Stimulated activated CD4-positive, alpha-beta T cell treated with anti-CD3 and anti-CD28 coated beads, TNF-alpha, amount 100 ng/mL, for 48 hours (primary cell): Measurements from ENCODE around the gene TESMIN.

Experiments used
- DNase-seq, 3 donors: peaks; one replicate each; pipeline ENCODE4 v3.0.0-alpha.2; 2020; ENCODE audit warnings: low read depth in 3 of 3

Gene TESMIN

DNA sequence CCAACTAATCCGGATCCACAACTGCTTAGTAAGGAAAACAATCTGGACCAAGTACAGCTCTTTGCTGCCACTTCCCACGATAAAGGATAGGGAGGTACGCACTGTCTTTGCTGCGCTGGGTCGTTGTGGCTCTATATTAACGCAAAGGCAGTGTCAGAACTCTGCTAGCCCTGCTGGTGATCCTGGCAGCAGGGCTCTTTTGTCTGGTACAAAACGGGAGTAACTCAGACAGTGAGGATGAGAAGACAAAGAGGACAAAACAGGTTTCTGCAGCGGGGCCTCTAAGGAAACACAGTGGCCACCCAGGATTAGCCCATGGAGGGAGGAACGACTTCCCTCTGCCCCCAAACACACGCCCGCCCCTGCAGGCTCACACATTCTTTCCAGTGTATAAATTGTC lies 40.9 kb downstream of the TESMIN start:
- no peak for DNase-seq

DNA sequence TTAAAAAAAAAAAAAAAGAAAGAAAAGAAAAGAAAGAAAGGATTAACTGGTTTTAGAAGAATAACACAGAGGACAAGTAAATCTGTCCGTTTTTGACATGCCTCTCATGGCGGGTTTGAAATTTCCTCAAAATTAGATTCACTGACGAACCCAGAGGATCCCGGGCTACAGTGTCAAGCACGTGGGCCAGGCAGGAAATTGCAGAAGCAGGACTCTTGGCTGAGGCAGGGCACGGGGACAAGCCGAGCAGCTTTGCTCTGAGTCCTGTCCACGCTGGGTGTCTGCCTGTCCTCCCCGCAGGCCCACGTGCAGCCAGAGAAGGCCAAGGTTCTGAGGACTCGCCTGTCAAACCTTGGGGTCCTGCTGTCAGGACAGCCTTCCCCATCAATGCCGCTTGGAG lies 42.3 kb downstream of the TESMIN start:
- no peak for DNase-seq

DNA sequence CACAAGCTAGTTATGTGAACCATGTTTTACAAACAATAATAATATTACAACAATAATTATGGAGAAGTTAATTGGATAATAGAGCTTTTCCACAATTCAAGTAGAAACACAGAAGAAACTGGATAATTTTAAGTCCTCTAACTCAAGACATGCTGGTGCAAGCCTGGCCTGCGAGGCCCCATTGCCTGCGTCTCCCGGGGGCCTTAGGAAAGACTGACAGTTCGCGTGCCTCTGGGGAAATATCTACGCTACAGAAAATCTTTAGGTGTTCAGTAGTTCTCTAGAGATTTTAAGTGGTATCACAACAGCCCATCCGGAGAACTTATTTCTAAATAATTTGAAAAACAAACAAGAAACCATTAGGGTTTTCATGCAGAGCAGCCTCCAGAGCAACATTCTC lies 43.8 kb downstream of the TESMIN start:
- DNase-seq: no peak

DNA sequence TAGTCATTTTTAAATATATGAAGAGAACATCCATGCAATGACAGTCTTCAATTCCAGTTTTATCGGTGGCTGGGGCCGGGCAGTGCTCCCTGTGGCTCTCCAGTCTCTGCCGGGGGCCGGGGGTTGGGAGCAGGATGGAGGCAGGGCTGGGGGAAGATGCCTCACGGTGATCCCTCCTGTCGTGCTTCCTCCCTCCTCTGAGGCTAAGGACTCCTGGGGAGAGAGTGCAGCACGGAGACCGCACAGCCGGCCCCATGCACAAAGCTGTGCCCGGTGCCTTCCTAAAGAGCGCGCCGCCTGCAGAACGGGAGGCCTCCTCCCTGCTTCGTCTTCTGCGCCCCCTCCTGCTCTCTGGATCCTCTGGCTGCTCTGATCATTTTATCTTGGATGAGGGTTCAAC lies 46.4 kb downstream of the TESMIN start:
- DNase-seq: no peak

DNA sequence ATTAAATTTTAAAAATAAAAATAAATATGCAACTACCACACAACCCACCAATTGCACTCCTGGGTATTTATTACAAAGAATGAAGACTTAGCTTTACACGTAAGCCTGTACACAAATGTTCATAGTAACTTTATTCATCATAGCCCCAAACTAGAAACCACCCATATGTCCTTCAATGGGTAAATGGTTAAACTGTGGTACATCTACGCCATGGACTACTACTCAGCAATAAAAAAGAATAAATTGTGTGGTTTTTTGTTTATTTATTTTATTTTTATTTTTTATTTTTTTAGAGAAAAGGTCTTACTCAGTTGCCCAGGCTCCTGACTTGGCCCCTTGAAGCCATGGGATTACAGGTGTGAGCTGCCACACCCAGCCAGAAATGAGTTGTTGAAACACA lies 52.3 kb downstream of the TESMIN start:
- no peak for DNase-seq

DNA sequence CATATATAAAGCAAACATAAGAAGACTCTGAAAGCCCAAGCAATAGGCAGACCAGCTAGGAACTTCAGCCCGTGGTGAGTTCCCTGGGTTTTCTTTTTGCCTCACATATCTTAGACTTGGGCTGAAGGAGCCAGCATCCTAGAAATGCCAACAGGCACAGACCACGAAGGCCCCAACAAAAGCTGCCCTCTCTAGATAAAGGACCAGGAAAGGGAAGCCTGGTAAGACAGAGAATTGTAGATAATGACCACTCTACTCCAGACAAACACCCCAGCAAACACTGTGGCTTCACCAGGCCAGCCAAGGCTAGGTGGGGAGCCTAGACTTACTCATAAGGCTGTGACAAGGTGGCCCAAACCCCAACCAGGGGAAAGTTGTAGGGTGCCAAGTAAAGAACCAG lies 55.8 kb downstream of the TESMIN start:
- DNase-seq: no peak

DNA sequence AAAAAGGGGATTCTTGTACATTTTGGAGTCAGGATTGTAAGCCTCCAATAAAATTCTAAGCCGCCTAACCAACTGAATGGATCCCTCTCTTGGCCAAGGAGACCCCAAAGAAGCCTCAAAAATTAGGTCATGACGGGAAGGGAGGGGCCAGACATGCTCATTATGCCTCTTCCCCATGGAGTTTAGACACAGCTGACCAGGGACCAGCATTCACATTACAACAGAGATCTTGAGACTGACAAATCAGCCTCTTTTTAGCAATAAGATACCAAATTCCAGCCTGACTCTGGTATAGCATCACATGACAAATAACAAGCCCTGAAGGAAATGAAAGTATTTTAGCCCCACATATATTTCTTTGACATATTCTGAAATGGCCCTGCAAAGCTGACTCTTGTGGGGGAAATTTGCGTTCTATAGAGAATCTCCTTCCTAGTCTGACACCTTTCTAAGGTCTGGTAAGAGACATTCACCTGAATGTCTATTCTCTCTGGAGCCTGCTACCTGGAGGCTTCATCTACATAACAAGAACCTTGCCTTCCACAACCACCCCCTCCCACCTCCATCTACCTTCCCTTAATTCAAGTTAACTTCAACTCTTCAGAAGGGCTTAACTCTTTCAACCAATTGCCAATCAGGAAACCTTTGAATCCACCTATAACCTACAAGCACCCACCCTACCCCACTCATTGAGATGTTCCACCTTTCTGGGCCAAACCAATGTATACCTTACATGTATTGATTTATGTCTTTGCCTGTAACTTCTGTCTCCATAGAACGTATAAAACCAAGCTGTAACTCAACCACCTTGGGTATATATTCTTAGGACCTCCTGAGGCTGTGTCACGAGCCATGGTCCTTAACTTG lies 56.7 kb downstream of the TESMIN start:
- no peak for DNase-seq

DNA sequence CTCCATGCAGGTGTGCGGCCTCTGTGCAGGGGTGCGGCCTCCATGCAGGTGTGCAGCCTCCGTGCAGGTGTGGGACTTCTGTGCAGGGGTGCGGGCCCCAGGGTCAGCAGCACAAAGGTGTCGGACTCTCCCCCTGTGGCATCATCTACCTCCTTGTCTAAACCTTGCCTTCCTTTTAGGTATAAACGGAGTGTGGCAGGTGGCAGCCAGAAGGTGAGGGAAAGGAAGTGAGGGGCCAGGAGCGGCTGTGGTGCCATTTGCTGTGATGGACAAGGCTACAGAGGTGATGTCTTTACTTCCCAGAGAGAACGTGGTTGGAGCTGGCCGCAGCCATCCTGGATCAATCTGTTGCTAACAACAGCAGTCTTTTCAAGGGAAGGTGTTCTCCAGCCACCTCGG lies 57.8 kb downstream of the TESMIN start:
- DNase-seq: no peak

DNA sequence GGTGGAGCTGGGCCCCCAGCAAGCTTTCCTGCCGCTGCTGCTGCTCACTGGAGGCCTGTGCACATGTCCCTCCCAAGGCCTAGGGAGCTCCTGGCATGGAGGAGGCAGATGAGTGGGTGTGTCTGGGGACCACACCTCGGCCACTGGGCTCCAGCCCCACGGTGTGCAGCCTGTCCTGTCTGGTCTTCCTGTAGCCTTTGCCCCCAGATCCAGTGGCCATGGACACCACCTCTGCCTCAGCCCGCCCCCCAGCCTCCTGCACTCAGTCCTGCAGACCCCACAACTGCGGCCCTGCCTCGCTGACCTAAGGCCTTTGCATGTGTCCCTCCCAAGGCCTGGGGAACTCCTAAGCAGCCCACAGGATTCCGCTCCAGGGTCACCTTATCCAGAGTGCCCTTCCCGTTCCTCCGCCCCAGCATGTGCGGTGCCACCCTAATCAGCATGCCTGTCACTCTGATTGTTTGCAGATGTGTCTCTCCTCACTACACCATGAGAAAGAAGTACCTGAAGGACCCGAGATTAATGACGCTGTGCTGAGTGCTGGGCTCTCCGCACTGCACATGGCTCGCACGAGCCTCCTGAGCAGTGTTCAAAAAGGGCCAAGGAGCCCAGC lies 58.3 kb downstream of the TESMIN start:
- DNase-seq: no peak

DNA sequence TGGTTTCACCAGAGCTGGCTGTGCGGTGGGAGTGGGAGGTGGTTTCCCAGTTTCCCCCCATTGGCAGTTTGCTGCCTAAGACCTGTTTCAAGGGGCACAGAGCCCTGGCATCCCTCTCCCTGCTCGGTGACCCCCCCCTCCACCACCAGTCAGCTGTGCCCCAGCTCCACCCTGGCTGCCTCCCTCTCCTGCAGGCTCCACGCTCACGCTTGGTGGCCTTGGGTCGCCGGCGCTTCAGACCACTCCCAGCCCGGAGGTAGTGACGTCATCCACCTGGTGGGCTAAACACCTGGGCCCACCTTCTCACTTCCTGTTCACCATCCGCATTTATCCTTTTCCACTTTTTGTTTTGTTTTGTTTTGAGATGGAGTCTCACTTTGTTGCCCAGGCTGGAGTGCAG lies 59.2 kb downstream of the TESMIN start:
- DNase-seq: no peak

DNA sequence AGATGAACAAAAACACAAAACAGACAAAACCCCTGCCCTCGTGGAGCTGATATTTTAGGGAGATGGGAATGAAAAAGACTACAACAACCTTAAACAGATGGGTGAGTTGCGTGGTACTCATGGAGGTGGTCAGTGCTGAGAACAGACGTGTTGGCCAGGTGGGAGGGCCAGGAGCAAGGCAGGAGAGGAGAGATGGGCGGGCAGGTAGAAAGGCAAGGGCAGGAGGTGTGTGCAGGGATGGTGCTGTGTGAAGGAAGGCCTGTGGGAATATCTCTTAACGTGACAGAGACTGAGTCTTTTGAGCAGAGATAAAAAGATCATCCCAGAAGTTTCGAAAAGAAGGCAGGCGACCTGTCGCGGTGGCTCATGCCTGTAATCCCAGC lies 59.9 kb downstream of the TESMIN start:
- no peak for DNase-seq

DNA sequence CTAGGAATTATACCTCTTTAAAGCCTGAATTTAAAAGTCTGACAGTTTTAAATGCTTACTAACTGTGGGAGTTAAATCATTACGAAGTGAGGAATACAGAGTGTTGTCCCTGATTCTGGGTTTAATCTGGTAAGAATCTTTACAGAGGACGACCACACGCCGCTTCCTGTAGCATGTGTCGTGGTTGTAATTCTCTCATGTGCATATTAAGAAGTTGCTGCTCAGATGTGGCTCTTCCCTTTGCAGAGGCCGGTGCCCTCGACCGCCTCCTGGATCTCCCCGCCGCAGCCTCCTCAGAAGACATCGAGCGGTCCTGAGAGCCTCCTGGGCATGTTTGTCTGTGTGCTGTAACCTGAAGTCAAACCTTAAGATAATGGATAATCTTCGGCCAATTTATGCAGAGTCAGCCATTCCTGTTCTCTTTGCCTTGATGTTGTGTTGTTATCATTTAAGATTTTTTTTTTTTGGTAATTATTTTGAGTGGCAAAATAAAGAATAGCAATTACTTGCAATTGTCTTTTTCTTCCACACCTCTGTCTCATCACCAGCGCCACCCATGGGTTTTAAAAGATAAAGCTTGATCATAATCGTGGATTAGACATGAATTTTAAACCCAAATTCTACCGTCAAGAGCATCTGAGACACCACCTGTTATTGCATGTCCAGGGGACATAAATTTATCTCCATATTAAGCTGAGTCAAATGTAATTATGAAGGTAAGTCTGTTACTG lies 60.5 kb downstream of the TESMIN start:
- no peak for DNase-seq

DNA sequence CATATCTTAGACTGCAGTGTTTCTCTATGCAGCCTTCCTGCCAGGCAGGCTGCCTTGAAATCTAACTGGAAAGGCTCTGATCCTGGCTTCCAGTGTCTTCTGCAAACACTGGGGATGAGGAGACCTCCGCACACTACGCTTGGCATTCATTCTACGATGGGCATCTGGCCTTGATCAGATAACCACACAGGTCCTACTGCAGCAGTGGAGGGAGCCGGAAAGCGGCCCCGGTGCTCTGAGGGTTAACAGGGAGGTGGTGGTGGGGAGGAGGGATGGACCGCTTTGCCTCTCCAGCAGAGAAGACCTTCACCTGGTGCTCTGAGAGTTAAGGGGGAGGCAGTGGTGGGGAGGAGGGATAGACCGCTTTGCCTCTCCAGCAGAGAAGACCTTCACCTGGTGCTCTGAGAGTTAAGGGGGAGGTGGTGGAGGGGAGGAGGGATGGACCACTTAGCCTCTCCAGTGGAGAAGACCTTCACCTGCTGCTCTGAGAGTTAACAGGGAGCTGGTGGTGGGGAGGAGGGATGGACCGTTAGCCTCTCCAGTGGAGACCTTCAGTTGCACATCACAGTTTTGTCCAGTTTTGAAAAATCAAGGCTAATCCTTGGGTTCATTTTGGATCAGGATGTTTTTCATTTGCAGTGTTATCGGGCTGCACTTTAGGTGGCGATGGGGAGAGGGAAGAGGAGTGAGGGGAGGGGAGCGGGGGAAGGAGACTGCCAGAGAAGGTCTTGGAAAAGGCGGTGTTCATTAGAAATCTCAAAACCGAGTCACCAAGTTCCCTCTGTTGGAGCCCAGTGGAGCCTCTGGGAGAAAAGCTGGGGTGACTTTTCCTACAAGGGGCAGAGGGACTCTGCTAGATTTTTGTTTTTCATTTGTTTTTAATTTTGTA lies 61.3 kb downstream of the TESMIN start:
- DNase-seq: no peak

DNA sequence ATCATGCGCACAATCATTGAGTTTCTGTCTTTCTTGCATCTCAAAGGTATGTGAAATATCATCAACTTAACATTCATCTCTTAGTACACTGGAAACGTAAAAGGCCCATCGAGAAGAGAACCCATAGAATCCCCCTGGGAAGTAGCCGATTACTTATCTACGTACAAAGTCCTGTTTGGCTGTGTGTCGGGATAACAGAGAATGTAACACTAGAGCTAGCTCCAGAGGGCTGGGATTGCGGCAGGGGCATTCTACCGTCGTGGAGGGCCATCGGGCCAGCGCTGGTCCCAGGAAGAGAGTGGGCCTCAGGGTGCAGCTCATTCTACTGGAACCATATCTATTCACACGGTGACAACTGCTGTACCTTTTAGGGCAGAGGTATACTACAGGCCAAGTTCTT lies 62.4 kb downstream of the TESMIN start:
- no peak for DNase-seq

DNA sequence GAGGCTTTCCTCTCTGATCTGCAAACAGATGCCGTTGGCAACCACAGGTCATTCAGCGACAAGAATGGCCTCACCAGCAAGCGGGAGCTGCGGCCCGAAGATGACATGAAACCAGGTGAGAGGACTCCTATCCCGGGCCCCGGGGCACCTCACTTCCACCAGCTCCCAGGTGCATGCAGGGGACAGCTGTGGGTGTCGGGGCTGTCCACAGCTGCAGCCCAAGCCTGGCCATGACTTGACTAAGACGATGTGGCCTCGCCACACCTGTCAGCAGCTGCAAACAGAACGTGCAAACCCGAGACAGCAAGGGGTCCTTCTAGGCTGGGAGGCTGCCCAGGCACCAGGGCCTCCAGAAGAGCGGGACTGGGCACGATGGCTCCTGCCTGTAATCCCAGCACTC lies 63.3 kb downstream of the TESMIN start:
- no peak for DNase-seq

DNA sequence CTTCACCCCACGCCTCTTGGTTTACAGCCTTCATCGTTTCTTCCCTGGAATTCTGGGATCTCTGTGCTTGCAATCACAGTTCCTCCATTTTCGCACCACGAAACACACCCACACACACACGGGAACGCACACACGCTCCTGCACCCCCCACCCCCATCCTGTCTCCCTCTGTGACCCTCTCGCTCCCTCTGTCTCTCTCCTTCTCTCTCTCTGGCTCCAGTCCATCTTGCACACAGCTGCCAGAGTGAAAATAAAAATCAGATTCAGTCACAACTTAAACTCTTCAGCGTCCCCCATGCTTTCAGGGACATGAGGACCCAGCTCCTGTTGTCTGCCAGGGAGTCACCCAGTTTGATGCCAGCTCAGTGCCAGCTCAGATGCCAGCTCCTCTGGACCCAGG lies 64.0 kb downstream of the TESMIN start:
- DNase-seq: no peak

DNA sequence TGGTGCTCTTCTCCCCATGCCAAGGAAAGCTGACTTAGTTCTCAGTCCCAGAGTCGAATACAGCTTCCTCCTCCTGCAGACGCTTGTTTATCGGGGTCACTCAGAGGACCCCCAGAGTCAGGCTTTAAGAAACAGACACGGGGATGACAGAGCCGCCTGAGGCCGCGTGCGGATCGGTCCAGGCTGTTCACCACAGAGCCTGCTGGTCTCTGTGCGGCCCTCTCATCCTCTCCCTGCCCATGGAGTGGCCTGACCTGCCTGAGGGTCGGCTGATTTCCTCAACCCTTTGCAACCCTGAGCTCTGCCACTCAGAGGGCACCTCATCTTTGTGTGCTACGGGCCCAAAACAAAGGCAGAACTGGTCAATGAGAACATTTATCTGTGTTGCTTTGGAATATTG lies 64.8 kb downstream of the TESMIN start:
- no peak for DNase-seq

DNA sequence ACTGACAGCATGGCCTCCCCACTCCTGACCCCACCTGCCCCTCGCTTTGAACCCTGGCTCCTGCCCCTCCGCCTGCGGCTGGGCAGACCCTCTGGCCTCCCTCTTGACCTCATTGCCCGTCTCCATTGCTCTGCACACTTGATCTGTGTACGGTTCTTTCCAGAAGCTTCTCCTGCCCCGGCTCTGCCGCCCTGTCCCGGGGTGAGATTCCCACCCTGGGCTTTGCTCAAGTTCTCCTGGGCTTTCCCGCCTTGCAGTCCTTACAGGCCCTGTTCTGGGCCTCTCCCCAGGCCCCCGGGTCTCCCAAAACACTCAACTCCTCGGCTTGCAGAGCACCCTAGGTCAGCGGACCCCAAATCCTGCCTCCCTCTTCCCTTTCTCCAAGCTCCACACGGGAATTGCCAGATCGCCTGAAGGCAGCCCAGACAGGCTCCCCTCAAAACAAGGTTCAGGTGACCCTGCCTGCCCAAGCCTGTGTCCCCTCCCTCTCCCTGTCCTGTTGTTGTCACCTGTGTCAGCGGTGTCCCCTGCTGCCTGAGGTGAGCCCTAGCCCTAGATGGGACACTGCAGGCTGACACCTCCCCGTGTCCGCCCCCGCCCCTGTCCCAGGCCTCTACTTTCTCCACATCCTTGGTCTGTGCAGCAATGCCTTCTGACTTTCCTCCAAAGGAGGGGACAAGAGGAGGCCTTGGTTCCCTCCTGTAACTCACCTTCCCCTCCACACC lies 65.5 kb downstream of the TESMIN start:
- no peak for DNase-seq

DNA sequence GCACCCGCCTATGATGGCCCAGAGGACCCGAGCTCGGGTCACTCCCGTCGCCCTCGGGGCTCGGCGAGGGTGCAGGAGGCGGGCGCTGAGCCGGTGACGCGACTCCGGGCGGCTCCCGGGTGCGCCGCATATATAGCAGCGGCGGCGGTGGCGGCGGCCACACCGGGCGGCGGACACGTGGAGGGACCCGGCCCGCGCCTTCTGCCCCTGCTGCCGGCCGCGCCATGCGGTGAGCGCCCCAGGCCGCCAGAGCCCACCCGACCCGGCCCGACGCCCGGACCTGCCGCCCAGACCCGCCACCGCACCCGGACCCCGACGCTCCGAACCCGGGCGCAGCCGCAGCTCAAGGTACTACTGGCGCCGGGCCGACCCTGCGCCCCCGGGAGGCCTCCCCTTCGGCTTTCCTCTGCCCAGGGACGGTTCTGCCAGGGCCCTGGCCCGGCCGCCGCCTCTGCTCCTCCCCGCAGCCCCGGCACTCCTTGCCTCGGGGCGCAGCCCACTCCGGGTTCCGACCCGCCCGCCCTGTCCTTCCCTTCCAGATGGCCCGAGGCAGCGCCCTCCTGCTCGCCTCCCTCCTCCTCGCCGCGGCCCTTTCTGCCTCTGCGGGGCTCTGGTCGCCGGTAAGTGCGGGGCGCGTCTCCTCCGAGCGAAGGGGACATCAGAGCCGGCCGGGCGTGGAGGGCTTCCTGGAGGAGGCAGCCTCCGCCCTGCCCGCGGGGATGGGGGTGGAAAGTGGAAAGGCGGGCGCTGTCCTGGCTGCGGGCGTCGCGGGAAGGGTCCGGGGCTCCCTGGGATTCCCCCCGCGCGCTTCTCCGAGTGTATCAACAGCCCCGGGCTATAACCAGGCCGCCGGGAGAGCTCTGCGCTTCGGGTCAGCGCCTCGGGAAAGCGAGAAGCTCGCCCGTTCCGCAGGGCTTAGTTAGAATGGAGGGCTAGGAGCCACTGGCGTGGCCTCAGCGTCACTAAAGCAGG lies 66.6 kb downstream of the TESMIN start, which contains the start of gene GAL:
Gene GAL, plus strand, starts transcription at position 160 of the 972 bp plus-strand sequence. Its CDS starts 380 bp downstream, at position 540.
- peak in 1 of 3 donors; percentile 15 for DNase-seq
